GM23338 (cell line): ENCODE results near the gene RCBTB1. TPM values are rescaled to one million over a fixed set of nuclear protein-coding genes. Genes with fewer than 3 reads are reported as not detected.

ENCODE experiments used
- ATAC-seq: fragments of 200-7000 bp; cut with Tn5 transposase; 3 replicates; pipeline ENCODE4 v1.9.1; 2020
- DNase-seq: peaks from one replicate; pipeline ENCODE4 v3.0.0-alpha.2; 2015; ENCODE audit warnings: low spot score
- H2AFZ ChIP-seq: fragments of 200-600 bp; sonication (generic); 2 replicates; pipeline ENCODE4 v1.8.0; 2016; ENCODE audit warnings: antibody characterized with exemption, mild to moderate bottlenecking, moderate library complexity
- H3F3A ChIP-seq: fragments of 200-600 bp; sonication (generic); replicated peaks from 2 replicates; pipeline ENCODE4 v1.8.0; 2017; ENCODE audit warnings: antibody characterized with exemption, mixed run types, low read depth
- H3K27ac ChIP-seq: fragments of 200-600 bp; sonication (generic); 2 replicates; pipeline ENCODE4 v1.6.1; 2016; ENCODE audit warnings: low read depth
- H3K27me3 ChIP-seq: fragments of 200-600 bp; sonication (generic); 2 replicates; pipeline ENCODE4 v1.8.0; 2016; ENCODE audit warnings: mild to moderate bottlenecking, mixed run types, moderate library complexity; ENCODE audit not compliant: insufficient read depth
- H3K36me3 ChIP-seq: fragments of 200-600 bp; sonication (generic); 2 replicates; pipeline ENCODE4 v1.8.0; 2016; ENCODE audit warnings: mild to moderate bottlenecking; ENCODE audit not compliant: insufficient read depth
- H3K4me1 ChIP-seq: fragments of 200-600 bp; sonication (generic); 2 replicates; pipeline ENCODE4 v1.8.0; 2016; ENCODE audit warnings: mild to moderate bottlenecking, moderate library complexity; ENCODE audit not compliant: insufficient read depth
- H3K4me2 ChIP-seq: fragments of 200-600 bp; sonication (generic); 2 replicates; pipeline ENCODE4 v1.7.1; 2017; ENCODE audit warnings: mixed run types
- H3K4me3 ChIP-seq: fragments of 200-600 bp; sonication (generic); 2 replicates; pipeline ENCODE4 v1.6.1; 2016; ENCODE audit warnings: mixed run types
- H3K79me2 ChIP-seq: fragments of 200-600 bp; sonication (generic); replicated peaks from 2 replicates; pipeline ENCODE4 v1.8.0; 2017; ENCODE audit warnings: mild to moderate bottlenecking; ENCODE audit not compliant: insufficient read depth
- H3K9me2 ChIP-seq: fragments of 200-600 bp; sonication (generic); 2 replicates; pipeline ENCODE4 v1.8.0; 2017; ENCODE audit not compliant: insufficient read depth
- H4K20me1 ChIP-seq: fragments of 200-600 bp; sonication (generic); replicated peaks from 2 replicates; pipeline ENCODE4 v1.8.0; 2017; ENCODE audit warnings: mild to moderate bottlenecking; ENCODE audit not compliant: insufficient read depth
- H3K27ac Mint-ChIP-seq: 2 replicates; pipeline ENCODE4 v1.8.0; 2020; ENCODE audit warnings: inconsistent platforms, mild to moderate bottlenecking, moderate library complexity, mixed read lengths
- H3K27me3 Mint-ChIP-seq: 3 replicates; pipeline ENCODE4 v1.8.0; 2022; ENCODE audit warnings: low read depth, mild to moderate bottlenecking, moderate library complexity, mixed read lengths, inconsistent platforms; ENCODE audit not compliant: insufficient read depth, poor library complexity
- H3K36me3 Mint-ChIP-seq: 3 replicates; pipeline ENCODE4 v1.8.0; 2021; ENCODE audit warnings: low read depth, mild to moderate bottlenecking, inconsistent platforms, moderate library complexity, mixed read lengths
- H3K4me1 Mint-ChIP-seq: 3 replicates; pipeline ENCODE4 v1.8.0; 2020; ENCODE audit warnings: mild to moderate bottlenecking, inconsistent platforms, mixed read lengths
- H3K4me3 Mint-ChIP-seq: 3 replicates; pipeline ENCODE4 v1.8.0; 2021; ENCODE audit warnings: moderate library complexity, mild to moderate bottlenecking, inconsistent platforms, mixed read lengths
- H3K9me3 Mint-ChIP-seq: 3 replicates; pipeline ENCODE4 v1.8.0; 2020; ENCODE audit warnings: moderate library complexity, mild to moderate bottlenecking, inconsistent platforms, mixed read lengths
- CREB1 ChIP-seq: fragments of 250-450 bp; sonication (Bioruptor Pico); IDR thresholded peaks from 2 replicates; pipeline ENCODE4 v1.5.0; 2020; ENCODE audit warnings: low read depth, mild to moderate bottlenecking, moderate library complexity
- EZH2 ChIP-seq: fragments of 200-600 bp; sonication (generic); IDR thresholded peaks from one replicate; pipeline ENCODE4 v1.8.0; 2017; ENCODE audit warnings: antibody characterized with exemption, mild to moderate bottlenecking, low read depth; ENCODE audit not compliant: unreplicated experiment
- EZH2phosphoT487 ChIP-seq: fragments of 200-600 bp; sonication (generic); IDR thresholded peaks from one replicate; pipeline ENCODE4 v1.8.1; 2018; ENCODE audit warnings: antibody characterized with exemption; ENCODE audit not compliant: unreplicated experiment
- JUNB ChIP-seq: IDR thresholded peaks from one replicate; pipeline ENCODE4 v1.6.1; 2016; ENCODE audit warnings: antibody characterized with exemption; ENCODE audit not compliant: unreplicated experiment
- NANOG ChIP-seq: IDR thresholded peaks from 2 replicates; pipeline ENCODE4 v1.6.1; 2016; ENCODE audit warnings: antibody characterized with exemption, borderline replicate concordance
- POLR2AphosphoS5 ChIP-seq: IDR thresholded peaks from 2 replicates; pipeline ENCODE4 v1.6.1; 2016; ENCODE audit warnings: antibody characterized with exemption, low read depth
- STAT1 ChIP-seq: IDR thresholded peaks from one replicate; pipeline ENCODE4 v1.6.1; 2016; ENCODE audit warnings: antibody characterized with exemption; ENCODE audit not compliant: unreplicated experiment
- ZNF114 ChIP-seq: fragments of 250-450 bp; sonication (Bioruptor Pico); IDR thresholded peaks from 2 replicates; pipeline ENCODE4 v1.5.0; 2020; ENCODE audit warnings: mild to moderate bottlenecking, moderate library complexity
- ZNF331 ChIP-seq: fragments of 250-450 bp; sonication (Bioruptor Pico); IDR thresholded peaks from 2 replicates; pipeline ENCODE4 v1.5.0; 2020; ENCODE audit warnings: low read depth, mild to moderate bottlenecking, moderate library complexity
- polyA plus RNA-seq: library from polyadenylated mRNA; unstranded; fragments of >200 nt; fragmentation: Nextera tagmentation; extraction: Ambion mirVana; gene quantifications from 2 replicates; pipeline ENCODE4 v1.2.1, GENCODE V29; 2016
- total RNA-seq: library from RNA; depleted of rRNA; stranded (reverse); fragments of >200 nt; shearing (Covaris generic); gene quantifications from 2 replicates; pipeline ENCODE4 v1.2.3, GENCODE V29; 2014
- TF ChIP-seq, protein P1 (sequence below), 2 experiments: fragments of 200-600 bp in 1 of 2; sonication (generic) in 1 of 2; conservative IDR thresholded peaks; 2 replicates each; pipeline versions ENCODE4 v1.5.1 to v1.6.1; 2016 to 2017; ENCODE audit warnings: antibody characterized with exemption in 2 of 2, low read depth in 2 of 2, mild to moderate bottlenecking in 2 of 2, moderate library complexity in 1 of 2
- TF ChIP-seq, protein P2 (sequence below): IDR thresholded peaks from 2 replicates; pipeline ENCODE4 v1.6.1; 2016; ENCODE audit warnings: antibody characterized with exemption
- TF ChIP-seq, protein P3 (sequence below): IDR thresholded peaks from one replicate; pipeline ENCODE4 v1.6.1; 2018; ENCODE audit warnings: antibody characterized with exemption; ENCODE audit not compliant: unreplicated experiment

Gene RCBTB1
- total and polyA plus RNA-seq, 2 experiments from 2014 or later: 10.8 to 33.5 TPM

DNA sequence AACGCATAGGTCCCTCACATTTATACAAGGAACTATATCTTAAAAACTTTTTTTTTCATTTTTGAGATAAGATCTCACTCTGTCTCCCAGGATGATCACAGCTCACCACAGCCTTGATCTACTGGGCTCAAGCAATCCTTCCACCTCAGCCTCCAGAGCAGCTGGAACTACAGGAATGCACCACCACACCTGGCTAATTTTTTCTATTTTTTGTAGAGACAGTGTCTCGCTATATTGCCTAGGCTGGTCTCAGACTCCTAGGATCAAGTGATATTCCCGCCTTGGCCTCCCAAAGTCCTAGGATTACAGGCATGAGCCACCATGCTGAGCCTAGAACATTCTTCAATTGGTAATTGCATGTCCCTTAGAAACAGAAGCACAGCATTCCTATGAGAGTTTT, 41.7 kb downstream of the RCBTB1 start:
- H3K4me1 ChIP-seq: no peaks in the 10 kb centered on the region
- H2AFZ ChIP-seq: no peak overlapping the region
- Mint-ChIP-seq H3K4me1 (no peaks in the 10 kb centered on the region; the same call in 2 of the 3 replicates), H3K36me3 (peaks cover 25% of the 10 kb centered on the region), H3K27ac (no peak overlapping the region), H3K9me3 (no peaks in the 10 kb centered on the region), H3K4me3 (no peak overlapping the region), H3K27me3 (peaks cover 2% of the 10 kb centered on the region)
- TF ChIP-seq, protein P1, sequence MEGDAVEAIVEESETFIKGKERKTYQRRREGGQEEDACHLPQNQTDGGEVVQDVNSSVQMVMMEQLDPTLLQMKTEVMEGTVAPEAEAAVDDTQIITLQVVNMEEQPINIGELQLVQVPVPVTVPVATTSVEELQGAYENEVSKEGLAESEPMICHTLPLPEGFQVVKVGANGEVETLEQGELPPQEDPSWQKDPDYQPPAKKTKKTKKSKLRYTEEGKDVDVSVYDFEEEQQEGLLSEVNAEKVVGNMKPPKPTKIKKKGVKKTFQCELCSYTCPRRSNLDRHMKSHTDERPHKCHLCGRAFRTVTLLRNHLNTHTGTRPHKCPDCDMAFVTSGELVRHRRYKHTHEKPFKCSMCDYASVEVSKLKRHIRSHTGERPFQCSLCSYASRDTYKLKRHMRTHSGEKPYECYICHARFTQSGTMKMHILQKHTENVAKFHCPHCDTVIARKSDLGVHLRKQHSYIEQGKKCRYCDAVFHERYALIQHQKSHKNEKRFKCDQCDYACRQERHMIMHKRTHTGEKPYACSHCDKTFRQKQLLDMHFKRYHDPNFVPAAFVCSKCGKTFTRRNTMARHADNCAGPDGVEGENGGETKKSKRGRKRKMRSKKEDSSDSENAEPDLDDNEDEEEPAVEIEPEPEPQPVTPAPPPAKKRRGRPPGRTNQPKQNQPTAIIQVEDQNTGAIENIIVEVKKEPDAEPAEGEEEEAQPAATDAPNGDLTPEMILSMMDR (conservative IDR thresholded peaks at IDR 0.05; ENCODE audit: low read depth in 2 of 2): no peak
- TF ChIP-seq ZNF331: no peak
- TF ChIP-seq STAT1: no peak
- TF ChIP-seq EZH2: no peak
- no peak for TF ChIP-seq CREB1 (CRISPR knock-in tag)
- TF ChIP-seq, protein P2, sequence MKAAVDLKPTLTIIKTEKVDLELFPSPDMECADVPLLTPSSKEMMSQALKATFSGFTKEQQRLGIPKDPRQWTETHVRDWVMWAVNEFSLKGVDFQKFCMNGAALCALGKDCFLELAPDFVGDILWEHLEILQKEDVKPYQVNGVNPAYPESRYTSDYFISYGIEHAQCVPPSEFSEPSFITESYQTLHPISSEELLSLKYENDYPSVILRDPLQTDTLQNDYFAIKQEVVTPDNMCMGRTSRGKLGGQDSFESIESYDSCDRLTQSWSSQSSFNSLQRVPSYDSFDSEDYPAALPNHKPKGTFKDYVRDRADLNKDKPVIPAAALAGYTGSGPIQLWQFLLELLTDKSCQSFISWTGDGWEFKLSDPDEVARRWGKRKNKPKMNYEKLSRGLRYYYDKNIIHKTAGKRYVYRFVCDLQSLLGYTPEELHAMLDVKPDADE: no peak
- no peak for TF ChIP-seq ZNF114
- TF ChIP-seq, protein P3, sequence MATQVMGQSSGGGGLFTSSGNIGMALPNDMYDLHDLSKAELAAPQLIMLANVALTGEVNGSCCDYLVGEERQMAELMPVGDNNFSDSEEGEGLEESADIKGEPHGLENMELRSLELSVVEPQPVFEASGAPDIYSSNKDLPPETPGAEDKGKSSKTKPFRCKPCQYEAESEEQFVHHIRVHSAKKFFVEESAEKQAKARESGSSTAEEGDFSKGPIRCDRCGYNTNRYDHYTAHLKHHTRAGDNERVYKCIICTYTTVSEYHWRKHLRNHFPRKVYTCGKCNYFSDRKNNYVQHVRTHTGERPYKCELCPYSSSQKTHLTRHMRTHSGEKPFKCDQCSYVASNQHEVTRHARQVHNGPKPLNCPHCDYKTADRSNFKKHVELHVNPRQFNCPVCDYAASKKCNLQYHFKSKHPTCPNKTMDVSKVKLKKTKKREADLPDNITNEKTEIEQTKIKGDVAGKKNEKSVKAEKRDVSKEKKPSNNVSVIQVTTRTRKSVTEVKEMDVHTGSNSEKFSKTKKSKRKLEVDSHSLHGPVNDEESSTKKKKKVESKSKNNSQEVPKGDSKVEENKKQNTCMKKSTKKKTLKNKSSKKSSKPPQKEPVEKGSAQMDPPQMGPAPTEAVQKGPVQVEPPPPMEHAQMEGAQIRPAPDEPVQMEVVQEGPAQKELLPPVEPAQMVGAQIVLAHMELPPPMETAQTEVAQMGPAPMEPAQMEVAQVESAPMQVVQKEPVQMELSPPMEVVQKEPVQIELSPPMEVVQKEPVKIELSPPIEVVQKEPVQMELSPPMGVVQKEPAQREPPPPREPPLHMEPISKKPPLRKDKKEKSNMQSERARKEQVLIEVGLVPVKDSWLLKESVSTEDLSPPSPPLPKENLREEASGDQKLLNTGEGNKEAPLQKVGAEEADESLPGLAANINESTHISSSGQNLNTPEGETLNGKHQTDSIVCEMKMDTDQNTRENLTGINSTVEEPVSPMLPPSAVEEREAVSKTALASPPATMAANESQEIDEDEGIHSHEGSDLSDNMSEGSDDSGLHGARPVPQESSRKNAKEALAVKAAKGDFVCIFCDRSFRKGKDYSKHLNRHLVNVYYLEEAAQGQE: no peak
- no peak for TF ChIP-seq POLR2AphosphoS5
- TF ChIP-seq JUNB: no peak
- no peak for TF ChIP-seq EZH2phosphoT487
- no peak for TF ChIP-seq NANOG
- no peaks in the 10 kb centered on the region for H3K79me2 ChIP-seq
- H3F3A ChIP-seq: no peaks in the 10 kb centered on the region
- no peaks in the 10 kb centered on the region for H4K20me1 ChIP-seq
- ATAC-seq (no peak), DNase-seq (no peak)
- H3K27ac ChIP-seq: no peak overlapping the region
- no peaks in the 10 kb centered on the region for H3K9me2 ChIP-seq
- H3K36me3 ChIP-seq: peaks cover 23% of the 10 kb centered on the region
- H3K4me2 ChIP-seq: no peak overlapping the region
- H3K4me3 ChIP-seq: no peak overlapping the region
- H3K27me3 ChIP-seq: no peaks in the 10 kb centered on the region
